ENCODE results near the gene TP53TG5.

DNA sequence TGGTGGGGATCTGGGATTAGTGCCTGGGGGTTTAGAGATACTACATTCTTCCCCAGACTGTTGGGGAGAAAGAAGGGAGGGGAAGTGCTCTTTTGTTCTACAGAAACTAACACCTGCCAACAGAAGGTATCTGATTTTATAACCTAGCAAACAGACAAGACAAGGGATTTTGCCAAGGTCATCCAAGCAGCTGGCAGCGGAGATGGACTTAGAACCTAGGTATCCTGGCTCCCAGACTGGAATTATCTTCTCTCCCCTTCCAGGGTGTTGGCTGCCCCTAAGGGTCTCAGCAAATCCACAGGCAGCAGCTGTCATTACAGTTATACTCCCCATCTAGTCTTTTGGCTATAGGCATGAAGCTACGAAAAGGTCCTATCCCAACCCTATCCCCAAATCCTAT is 38.3 kb downstream of the TP53TG5 start:
- TF ChIP-seq, protein P1, sequence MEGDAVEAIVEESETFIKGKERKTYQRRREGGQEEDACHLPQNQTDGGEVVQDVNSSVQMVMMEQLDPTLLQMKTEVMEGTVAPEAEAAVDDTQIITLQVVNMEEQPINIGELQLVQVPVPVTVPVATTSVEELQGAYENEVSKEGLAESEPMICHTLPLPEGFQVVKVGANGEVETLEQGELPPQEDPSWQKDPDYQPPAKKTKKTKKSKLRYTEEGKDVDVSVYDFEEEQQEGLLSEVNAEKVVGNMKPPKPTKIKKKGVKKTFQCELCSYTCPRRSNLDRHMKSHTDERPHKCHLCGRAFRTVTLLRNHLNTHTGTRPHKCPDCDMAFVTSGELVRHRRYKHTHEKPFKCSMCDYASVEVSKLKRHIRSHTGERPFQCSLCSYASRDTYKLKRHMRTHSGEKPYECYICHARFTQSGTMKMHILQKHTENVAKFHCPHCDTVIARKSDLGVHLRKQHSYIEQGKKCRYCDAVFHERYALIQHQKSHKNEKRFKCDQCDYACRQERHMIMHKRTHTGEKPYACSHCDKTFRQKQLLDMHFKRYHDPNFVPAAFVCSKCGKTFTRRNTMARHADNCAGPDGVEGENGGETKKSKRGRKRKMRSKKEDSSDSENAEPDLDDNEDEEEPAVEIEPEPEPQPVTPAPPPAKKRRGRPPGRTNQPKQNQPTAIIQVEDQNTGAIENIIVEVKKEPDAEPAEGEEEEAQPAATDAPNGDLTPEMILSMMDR (IDR thresholded peaks at IDR 0.05; ENCODE audit: insufficient read depth, low read depth, low read length), result no peak
- no peak for TF ChIP-seq EZH2 (IDR thresholded peaks at IDR 0.05; ENCODE audit: insufficient read depth, low read length)
